ENCODE results near the gene CRYBB1.

Gene CRYBB1

DNA sequence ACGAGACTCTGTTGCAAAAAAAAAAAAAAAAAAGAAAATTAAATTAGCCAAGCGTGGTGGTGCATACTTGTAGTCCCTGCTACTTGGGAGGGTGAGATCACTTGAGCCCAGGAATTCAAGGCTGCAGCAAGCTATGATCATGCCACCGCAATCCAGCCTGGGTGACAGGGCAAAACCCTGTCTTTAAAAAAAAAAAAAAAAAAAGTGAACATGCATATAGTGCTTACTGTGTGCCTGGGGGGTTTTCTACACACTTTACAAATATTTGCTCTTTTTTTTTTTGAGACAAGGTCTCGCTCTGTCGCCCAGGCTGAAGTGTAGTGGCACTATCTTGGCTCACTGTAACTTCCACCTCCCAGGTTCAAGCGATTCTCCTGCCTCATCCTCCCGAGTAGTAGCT is 40.7 kb downstream of the CRYBB1 start:
- DNase-seq (ENCODE audit: low read depth), result no peak

DNA sequence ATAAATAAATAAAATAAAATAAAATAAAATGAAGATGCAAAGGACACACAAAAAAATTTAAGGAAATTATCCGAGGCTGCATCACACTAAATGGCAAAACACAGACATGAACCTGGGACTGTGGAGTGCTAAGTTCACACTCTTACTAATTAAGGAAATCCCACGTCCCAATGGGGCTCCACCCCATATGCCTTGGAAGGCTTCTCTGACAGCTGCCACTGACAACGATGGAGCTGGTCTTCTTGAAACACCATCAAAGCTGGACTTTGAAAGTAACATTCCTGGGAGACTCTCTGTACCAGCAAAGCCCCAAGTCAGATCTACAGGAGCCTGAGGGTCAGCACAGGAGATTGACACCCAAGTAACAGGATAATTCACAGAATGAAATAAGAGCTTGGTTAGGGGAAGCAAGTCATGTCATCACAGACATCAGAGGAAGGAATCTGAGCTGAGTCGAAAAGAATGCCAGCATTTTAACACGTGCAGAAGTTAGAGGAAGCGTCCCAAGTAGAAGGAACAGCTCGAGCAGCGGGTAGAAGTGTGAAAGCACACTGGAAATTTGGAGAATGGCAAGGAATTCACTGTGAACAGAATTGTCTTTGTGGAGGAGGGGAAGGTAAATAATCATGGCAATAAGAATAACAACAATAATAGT is 41.7 kb downstream of the CRYBB1 start:
- no peak for DNase-seq (ENCODE audit: low read depth)

DNA sequence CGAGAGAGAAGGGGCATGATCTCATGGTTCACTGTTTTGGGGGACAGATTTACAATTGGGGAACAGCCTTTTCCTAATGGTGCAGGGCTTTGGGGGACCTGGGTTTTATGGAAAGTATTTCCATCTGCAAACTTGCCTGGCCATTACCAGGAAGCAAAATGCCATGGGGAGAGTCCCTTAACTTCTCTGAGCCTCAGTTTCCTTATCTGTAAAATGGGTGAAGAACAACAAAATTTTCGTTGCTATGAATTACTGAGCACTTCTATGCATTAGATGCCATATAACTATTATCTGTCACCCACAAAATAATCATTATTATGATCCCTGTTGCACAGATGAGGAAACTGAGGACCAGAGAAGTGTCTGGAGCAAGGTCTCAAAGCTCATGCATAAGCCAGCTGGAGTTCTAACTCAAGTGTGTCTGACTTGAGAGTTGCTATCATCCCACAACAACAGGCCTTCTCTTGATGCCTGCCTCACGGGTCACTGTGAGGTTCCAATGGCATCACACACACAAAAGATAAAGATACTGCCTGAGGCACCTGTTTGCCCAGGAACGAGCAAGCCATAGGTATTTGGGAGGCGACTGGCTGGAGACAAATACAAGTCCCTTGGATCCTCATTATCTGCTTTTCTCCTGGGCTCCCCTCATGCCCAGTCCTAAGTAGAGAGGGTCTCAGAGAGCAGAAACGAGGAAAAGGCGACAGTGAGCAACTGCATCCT is 43.7 kb downstream of the CRYBB1 start:
- DNase-seq (ENCODE audit: low read depth), result no peak

DNA sequence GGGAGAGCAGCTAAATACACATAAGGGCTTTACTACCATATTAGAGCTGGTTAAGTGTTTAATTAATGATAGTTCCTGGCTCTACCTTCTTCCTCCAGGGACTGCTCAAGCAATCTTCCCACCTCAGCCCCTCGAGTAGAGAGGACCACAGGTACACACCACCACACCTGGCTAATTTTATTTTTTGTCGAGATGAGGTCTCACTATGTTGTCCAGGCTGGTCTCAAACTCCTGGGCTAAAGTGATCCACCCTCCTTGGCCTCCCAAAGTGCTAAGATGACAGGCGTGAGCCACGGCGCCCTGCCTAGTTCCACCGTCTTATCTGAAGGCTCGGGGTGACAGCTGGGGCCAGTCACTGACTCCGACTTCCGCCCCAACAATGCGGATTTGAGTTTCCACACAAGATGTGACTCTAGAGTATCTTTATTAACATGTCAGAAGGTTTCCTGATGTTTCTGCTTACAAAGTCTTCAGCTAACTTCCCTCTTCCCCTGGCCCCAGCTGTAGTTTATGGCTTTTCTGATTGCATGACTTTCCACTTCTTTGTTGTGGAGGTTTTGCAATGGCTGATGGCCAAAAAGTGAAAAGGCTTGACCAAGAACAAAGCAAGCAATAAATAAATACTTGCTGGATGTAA is 44.7 kb downstream of the CRYBB1 start:
- DNase-seq (ENCODE audit: low read depth), result no peak

DNA sequence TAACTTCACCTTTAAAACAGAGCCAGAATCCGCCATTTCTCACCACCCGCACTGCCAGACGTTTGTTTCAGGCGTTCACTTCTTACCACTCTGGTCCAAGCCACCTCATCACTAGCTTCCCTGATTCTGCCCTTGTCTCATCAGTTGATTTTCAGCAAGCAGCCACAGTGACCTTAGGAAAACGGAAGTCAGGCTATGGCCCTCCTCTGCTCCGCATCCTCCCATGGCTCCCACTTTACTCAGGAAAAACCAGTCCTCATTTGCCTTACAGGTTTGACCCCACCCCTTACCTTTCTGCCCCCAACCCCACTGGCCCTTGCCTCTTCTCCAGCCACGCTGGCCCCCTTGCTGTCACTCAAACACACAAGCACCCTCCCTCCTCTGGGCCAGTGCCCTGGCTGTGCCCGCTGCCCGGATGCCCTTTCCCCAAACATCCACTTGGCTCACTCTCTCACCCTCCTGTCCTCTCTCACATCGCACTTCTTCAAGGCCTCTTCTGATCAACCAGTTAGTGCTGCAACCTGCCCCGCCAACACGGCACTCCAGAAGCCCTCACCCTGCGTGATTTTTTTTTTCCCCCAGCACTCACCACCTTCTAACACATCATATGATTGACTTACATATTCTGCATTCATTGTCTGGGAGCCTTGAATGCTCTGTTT is 46.8 kb downstream of the CRYBB1 start:
- no peak for DNase-seq (ENCODE audit: low read depth)

DNA sequence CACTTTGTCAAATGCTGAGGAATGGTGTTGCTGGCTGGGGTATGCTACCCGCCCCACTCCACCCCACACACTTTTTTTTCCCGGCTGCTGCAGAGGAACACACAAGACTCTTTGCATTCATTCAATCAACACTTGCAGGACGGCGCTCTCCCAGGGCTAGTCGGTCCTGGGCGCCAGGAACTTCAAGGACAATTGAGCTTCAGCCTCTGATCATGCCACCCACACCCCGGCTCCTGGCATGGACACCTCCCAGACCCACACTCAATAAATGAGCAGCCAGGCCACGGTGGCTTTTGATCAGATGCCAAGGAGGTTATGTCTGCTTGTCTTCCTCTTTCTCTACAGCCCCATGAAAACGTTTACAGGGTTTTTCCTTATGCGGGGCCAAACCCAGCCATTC is 47.7 kb downstream of the CRYBB1 start:
- DNase-seq (ENCODE audit: low read depth), result no peak

DNA sequence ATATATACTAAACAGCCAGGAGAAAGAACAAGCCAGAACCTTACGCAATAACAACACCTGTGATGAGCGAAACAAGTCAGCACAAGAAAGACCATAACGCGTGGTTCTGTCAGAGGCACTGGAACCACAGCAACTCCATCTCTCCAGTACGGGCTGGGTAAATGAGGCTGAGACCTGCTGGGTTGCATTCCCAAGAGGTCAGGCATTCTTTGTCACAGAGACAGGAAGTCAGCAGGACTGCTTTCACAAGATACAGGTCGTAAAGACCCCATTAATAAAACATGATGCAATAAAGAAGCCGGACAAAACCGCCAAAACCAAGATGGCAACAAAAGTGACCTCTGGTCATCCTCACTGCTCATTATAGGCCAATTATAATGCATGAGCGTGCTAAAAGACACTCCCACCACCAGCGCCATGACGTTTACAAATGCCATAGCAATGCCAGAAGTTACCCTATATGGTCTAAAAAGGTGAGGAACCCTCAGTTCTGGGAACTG is 49.6 kb downstream of the CRYBB1 start:
- no peak for DNase-seq (ENCODE audit: low read depth)

DNA sequence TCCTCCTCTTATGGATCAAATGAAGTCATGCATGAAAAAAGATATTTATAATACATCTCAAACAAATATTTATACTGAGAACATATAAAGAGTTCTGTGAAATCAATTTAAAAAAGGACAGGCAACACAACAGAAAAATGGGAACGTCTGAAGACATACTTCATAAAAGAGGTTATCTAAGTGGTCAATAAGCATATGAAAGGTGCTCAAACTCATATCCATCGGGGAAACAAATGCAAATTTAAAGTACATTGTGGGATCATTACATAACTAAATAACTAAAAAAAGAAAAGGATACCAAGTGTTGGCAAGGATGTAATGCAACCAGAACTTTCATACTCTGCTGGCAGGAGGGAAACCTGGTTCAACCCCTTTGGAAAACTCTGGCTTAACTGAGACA is 50.2 kb downstream of the CRYBB1 start:
- no peak for DNase-seq (ENCODE audit: low read depth)

DNA sequence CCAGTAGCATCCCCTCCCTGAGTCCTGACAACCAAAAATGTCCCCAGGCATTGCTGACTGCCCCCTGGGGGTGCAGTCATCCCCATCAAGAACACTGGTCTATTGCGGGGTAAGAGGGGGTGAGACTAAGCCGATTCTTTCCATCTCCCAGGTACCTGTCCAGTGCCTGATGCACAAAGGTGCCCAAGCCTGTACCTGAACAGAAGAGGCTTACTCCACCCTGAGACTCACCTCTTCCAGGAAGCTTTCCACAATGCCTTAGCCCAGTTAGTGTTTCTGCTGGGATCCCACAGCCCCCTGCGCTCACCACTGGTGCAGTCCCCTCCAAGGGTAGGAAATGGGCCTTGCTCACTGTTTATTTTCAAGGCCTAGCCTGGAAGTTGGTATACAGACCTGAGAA is 50.8 kb downstream of the CRYBB1 start:
- no peak for DNase-seq (ENCODE audit: low read depth)

DNA sequence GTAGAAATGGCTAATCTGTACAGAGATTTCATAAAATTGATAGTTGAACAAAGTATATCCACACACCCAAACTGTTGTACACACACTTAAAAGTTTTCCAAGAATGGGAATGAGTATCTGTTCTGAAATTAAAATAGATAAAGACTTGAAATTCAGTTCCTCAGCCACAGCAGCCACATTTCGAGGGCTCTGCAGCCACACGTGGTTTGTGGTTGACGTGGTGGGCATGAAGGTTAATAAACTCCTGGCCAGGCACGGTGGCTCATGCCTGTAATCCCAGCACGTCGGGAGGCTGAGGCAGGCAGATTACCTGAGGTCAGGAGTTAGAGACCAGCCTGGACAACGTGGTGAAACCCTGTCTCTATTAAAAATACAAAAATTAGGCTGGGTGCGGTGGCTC is 51.9 kb downstream of the CRYBB1 start:
- no peak for DNase-seq (ENCODE audit: low read depth)

DNA sequence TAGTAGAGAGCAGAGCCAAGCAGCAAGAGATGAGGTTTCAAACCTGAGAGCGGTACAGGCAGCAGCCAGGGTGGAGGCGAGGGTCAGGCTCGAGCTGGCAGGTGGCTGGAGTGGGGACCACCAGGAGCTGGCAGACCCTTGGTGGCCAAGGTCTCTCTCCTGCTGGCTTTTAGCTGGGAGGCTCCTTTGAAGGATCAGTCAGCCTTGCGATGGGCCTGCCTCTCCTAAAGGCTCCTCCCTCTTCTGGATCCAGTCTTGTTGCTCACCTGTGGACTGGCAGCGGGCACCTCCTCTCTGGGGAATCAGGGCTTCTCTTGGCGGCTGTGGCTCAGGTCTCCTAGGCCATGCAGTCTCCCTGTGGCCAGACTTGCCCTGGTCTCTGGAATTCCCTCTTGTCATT is 52.6 kb downstream of the CRYBB1 start:
- DNase-seq (ENCODE audit: low read depth), result no peak

DNA sequence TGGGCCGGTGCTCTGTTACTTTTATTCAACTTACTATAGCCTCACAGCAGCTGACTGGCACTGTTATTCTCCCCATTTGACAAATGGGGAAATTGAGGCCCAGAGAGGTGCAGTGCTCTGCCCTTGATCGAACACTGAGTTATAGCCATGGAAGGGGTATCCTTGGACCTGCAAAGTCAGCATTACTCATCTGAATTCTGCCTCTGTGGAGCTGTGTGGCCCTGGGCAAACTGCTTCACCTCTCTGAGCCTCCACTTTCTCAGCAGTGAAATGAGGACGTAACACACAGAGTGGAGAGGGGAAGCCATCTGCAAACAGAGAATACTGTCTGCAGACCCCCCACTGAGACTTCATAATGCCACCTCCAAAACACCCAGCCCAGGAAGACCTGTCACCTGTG is 53.2 kb downstream of the CRYBB1 start:
- no peak for DNase-seq (ENCODE audit: low read depth)

DNA sequence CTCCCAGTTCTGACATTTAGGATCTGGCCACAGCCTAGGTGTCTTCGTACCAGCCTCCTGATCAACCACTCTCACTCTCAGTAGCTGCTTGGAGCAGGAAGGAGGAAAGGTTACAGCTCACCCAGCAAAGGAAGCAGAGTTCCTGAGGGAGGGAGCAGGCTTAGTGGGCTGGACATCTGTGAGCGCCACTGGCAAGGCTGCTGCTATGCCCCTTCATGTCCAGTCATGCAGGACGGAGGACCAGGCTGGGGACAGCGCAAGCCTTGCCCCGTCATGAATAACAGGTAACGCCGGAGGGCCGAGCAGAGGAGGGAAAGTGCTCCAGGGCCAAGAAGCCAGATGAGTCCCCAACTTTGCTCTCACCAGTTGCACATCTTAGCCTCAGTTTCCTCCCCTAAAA is 53.6 kb downstream of the CRYBB1 start:
- no peak for DNase-seq (ENCODE audit: low read depth)

DNA sequence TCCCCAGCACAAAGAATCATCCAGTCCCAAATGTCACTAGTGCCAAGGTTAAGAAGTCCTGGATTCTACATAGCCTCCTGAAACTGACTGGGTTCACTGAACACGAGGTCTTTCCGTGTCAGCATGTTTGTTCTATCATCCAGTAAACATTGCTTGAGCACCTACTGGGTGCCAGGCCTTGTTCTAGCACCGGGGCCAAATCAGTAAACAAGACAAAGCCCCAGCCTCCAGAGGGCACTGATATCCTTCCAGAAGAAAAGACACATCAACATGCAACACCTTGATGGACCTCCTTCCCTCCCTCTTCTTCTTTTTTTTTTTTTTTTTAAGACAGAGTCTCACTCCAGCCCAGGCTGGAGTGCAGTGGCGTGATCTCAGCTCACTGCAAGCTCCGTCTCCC is 54.8 kb downstream of the CRYBB1 start:
- DNase-seq (ENCODE audit: low read depth), result no peak

DNA sequence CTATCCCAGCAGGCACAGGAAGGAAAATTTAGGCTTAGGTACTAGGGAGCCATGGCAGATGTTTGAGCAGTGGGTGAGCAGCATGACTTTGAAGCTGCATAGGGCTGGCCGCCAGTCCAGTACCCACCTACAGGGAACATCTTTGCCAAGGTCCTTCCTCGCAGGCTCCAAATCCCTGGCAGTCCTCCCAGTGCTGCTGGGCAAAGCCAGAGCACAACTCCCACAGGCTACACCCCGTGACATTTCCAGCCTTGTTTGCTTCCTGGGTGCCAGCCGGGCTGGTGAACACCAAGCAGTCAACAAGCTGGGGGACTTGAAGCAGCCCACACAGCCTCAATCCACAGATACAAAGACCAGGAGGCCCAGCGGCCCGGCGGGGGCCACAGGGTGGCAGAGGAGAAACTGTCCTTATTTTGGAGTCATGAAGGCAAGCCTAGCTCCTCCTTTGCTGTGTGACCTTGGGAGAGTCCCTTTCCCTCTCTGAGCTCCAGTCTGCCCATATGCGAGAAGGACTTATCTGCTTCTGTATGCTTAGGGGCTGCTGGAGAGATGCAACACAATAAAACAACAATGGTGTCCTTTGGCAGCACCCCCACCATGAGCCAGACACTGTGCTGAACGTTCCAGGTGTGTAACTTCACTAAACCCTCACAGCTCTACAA is 55.9 kb downstream of the CRYBB1 start:
- no peak for DNase-seq (ENCODE audit: low read depth)

DNA sequence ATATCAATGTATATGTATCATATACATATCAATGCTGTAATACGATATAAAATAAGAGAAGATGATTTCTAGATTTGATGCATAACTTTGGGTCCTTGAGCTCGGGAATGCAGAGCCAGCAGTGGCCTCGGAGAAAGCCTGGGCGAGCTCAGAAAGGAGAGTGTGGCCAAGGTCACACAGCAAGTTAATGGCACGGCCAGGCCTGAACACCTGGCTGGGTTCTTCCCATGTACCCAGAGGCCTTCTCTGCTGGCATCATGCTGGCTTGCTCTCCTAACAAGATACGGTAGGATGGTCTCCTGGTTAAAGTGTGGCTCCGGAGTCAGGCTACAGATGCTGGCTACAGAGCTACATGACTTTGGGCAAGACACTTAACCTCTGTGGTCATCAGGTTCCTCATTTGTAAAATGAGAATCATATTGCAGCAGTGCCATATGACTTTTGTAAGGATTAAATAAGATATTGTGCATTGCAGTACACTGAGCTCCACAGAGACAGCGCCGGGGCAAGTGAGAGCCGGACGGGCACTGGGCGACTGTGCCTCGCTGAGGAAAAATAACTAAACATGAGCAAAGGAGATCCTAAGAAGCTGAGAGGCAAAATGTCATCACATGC is 57.8 kb downstream of the CRYBB1 start:
- no peak for DNase-seq (ENCODE audit: low read depth)

DNA sequence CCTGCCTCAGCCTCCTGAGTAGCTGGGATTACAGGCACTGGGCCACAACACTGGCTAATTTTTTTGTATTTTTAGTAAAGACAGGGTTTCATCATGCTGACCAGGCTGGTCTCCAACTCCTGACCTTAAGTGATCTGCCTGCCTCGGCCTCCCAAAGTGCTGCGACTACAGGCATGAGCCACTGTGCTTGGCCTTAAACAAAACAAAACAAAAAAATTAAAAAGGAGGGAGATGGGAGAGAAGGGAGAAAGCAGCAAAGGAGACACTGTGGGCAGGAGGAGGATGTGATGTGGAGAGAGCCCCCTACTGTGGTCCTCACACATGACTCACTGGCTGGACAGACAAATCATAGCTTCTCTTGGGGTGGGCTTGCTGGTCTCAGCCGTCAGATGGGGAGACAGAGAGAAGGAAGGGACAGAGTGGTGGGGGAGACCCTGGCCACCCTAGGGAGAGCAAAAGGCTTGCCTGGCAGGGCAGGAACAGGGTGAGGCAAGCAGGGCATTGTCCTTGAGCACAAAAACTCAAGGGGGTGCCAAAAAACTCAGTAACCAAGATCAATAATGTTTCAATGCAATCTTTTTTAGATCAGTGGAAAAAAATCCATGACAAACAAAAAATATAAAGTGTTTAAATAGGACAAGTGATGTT is 59.5 kb downstream of the CRYBB1 start:
- no peak for DNase-seq (ENCODE audit: low read depth)

DNA sequence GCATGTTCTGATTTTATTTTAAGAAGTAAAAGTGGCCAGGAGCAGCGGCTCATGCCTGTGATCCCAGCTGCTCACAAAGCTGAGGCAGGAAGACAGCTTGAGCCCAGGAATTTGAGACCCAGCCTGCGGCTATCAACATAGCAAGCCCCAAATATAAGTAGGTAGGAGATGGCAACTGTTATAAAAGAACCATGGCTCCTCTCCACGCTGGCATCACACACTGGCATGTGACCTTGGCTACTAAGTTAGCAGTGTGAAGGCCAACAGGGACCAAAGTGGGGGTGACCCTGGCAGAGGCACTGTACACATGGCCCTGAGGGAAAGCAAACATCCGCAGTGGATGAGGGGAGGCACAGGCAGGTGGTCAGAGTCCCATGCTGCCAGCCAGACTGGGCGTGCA is 60.9 kb downstream of the CRYBB1 start:
- DNase-seq (ENCODE audit: low read depth), result no peak

DNA sequence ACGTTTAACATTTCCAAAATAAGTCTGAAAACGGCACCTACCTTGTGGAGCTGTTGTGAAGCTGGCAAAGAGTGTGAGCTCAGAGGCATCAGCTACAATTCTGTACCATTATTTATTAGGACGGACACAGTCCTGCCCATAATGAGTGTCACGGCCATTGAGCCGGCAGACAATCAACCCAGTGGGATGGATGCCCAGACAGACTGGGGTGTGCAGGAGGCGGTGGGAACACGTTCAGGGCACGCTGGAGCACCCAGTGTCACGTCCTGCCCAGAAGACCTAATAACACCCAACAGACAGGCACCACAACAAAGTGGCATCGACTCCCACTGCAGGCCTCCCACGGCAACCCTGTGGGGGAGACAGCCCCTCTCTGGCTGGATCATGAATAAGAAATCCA is 62.3 kb downstream of the CRYBB1 start:
- no peak for DNase-seq (ENCODE audit: low read depth)

DNA sequence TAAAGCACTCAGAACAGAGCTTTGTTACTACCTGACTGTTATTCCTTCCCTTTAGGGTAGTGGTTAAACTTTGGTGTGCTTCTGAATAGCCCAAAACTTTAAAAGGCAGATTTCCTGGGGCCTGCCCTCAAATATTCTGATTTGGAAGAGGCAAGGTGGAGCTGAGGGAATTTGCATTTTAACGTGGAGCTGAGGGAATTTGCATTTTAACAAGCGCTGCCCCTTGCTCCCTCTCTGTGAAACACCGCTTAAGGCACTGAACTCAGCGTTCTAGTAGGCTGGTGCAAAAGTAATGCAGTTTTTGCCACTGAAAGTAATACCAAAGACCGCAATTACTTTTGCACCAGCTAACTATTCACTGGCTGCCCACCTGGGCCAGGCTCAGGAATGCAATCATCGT is 62.9 kb downstream of the CRYBB1 start:
- no peak for DNase-seq (ENCODE audit: low read depth)

DNA sequence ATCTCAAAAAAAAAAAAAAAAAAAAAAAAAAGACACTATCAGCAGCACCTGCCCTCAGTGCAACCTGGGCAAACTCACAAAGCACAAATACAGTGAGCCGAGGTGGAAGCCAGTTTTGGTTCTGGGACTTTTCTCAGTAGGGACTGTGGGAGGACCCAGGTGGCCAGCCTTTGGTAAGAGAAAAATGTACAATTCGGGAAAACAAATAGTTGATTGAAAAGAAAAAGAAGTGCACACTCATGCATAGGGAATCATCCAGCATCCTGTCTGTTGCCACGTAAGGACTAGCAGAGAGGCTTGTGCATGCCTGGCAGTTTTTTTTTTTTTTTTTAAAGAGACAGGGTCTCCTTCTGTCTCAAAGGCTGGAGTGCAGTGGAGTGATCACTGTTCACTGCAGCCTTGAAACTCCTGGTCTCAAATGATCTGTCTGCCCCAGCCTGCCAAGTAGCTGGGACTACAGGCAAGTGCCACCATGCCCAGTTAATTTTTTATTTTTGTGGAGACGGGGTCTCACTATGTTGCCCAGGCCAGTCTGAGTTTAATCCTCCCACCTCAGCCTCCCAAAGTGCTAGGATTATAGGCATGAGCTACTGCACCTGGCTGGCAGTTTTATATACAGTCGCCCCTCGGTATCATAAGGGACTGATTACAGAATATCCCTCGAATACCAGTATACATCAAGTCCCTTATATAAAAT is 64.6 kb downstream of the CRYBB1 start:
- no peak for DNase-seq (ENCODE audit: low read depth)

All from stimulated activated CD8-positive, alpha-beta memory T cell treated with anti-CD3 and anti-CD28 coated beads, Interleukin-15, amount 100 ng/mL, for 1 hour (primary cell).